Activated T-cell treated with anti-CD3 and anti-CD28 coated beads for 24 hours (primary cell): ENCODE data around the gene THEMIS.
"Not testable (repeated sequence)": the region's sequence is repeated elsewhere in the genome, so short reads cannot be mapped to it uniquely, and the experiment has no call there.

ENCODE experiments used
- DNase-seq: peaks from one replicate; pipeline ENCODE4 v3.0.0-alpha.2; 2020; ENCODE audit warnings: low read depth

Gene THEMIS

DNA sequence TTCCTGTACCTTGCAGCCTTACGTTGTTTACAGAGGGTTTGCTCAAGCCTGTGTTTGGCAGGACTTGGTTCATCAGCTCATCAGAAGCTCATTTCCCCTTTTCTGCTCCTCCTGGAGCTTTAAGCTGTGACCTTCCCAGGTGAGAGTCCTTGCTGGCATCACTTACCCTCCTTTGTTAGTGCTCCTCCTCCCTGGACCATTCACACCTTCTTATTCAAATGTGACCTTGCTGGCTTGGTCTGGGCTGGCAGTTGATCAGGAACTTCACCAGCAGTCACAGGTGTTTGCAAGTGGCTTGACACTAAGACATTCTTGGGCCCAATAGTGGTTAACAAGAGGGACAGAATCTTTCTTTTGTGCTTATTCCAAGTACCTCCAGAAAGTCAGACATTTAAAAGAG lies 175.0 kb downstream of the THEMIS start:
- DNase-seq = no peak

DNA sequence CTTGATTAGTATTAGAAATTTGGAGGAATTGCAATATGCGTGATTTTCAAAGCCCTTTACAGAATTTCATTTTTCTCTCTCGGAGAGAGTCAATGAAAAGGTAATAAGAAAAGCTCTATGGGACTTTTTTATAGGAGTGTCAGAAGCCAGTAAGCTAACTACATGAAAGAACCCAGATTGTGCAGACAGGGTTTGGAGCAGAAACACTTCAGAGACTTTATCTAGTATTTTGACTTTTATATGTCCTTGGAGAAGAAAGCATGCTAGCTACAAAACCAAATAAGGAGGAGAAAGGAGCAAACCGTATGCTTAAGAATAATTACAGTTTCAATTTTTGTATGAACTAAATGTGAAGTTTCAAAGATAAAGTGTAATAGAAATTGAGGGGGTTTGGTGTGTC lies 182.2 kb downstream of the THEMIS start:
- no peak for DNase-seq

DNA sequence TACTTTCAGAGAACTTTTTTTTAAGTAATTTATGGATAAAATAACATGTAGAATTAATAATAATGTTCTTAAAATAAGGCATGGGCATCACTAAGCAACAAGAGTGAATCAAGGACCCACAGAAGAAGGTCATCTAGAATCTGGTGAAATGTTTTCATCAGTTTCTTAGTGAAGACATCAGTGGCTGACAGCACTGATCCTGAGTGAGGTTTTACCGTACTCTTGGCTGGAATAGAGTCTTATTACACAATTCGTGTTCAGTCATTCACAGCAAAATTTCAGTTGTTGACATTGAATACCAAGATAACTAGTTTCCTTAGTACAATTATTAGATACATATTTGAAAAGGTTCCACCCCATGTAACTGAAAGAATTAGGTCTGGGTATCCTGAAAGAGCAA lies 183.5 kb downstream of the THEMIS start:
- DNase-seq = no peak

DNA sequence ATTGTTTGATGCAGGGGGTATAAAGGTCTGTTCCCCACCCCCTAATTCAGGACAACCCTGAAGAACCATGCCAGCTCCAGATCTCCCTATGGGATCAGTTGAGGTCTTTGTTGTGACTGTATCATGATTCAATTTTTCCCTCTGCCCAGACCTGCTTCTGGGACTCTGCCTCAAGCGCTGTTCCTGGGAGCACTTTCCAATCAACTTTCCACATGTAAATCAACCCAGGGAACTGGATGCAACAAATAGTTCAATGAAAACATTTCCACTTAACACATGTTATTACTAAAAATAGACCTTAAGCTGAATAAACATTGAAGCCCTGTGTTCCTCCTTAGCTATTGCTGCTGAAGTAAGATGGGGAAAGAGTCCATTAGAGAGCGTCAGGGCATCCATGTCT lies 184.4 kb downstream of the THEMIS start:
- DNase-seq = no peak

DNA sequence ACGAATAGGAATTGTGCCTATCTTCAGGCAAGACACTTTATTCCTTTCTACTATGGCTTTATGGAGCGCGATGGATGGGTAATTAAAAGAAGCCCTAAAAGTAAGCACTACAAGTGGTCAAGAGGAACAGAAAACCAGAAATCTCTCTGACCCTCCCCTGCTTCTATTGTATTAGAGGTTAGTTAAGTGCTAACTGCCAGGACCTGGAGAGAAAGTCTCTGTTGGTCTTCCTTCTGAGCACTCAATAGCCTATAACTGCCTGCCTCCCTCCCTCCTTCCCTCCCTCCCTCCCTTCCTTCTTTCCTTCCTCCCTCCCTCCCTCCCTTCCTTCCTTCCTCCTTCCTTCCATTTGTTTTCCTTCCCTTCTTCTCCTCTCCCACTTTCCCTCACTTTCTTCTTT lies 190.2 kb downstream of the THEMIS start:
- no peak for DNase-seq

DNA sequence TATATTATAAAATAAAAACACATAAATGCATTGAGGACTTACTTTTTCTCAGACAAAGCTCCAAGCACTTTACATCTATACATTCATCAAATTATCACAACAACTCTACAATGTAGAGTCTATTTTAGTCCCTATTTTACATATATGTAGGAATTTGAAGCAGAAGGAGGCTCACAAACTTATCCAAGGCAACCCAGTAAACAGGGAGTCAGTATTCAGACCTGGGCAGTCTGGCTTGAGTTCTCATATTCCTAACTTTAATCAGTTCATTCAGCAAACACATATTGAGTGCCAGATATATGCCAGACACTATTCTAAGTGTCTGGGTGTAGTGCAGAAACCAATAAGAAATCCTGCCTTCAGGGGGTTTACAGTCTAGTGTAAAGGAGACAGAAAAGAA lies 194.6 kb downstream of the THEMIS start:
- DNase-seq = no peak

DNA sequence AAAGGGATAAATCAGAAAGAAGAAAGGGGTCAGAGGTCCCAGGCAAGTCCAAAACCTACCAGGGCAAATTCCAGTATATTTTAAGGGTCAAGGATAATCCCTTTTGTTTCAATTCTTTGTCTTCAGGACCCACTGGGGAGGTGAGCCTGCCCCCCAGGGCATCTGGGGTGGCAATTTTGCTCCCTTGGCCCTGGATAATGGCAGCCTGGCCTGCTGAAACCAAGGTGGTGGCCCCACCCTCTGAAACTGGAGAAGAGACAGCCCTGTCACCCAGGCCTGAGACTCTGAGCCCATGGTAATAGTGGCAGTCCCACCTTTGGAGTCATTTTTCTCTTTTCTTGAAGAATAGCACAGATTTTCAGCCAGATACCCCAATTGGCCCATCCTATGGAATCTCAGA lies 205.8 kb downstream of the THEMIS start:
- no peak for DNase-seq

DNA sequence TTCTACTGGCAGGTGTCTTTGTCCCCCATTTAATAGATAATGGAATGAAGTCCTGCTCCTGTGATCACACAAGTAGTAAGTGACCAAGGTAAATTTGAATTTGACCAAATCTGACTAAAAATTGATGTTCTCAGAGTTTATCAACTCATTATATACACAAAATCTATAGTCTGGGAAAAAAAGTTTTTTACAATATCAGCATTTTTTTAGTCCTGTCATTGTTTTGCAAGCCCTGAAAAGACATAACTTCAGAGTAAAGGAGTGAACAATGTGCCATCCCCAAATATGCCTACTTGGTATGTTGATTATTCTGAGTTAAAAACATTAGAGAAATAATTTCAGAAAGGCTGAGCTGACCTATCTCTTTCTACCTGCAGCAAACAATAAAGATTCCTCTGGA lies 209.7 kb downstream of the THEMIS start:
- no peak for DNase-seq

DNA sequence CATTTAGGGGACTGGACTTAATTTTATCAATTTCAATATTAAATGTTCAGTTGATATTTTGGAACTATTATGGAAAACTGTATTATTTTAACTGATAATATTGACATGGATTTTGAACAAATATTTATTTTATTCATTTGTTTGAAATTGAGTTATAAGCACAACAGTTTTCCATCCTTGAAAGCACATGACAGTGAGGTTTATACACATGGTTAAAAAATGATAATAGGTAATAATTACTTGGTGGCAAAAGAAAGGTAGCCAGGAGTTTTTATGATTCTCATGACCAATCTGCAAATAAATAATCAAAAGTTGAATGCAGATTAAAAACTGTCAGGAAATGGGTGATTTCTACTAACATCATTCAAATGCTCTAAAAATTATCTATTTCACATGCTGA lies 210.3 kb downstream of the THEMIS start:
- DNase-seq = no peak

DNA sequence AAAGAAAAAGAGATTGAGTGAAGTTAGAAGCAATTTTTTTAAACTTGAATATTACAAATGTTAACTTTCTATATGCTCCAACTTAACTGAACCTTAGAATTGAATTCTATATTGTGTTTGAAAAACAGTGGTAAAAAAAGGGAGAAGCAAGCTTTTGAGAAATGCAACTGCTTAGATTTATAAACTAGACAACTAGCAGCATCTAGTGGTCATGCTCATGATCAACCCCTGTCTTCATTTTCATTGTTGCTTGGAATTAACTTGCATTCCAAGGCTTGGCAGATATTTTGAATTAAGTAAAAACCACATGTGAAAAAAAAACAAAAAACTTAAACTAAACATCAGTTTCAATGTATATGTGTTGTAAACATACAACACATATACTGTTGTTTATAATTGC lies 210.8 kb downstream of the THEMIS start:
- DNase-seq = no peak

DNA sequence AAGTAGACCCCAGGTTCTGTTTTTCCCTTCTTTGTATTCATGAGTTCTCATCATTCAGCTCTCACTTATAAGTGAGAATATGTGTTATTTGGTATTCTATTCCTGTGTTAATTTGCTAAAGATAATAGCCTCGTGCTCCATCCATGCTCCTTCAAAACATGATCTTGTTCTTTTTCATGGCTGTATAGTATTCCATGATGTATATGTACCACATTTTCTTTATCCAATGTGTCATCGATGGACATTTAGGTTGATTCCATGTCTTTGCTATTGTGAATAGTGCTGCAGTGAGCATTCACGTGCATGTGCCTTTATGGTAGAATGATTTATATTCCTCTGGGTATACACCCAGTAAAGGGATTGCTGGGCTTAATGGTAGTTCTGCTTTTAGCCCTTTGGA lies 213.4 kb downstream of the THEMIS start:
- DNase-seq = not testable (repeated sequence)

DNA sequence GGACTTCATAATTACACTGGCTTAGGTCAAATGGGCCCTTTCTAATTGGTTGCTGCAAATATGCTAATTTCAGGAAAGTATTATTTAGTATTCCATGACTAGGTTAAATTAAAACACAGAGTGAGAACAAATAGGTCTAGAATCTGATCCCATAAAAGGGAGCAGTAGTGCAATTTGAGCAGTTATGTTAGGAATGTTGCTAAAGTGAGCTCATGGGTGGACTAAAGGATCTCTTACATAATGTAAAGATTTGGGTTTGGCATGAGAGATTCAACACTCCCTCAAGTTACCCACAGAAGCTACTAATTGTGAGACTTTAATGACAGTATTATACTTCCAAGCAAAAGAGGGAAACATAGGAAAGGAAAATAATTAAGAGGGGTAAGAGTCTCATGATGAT lies 214.8 kb downstream of the THEMIS start:
- DNase-seq = no peak

DNA sequence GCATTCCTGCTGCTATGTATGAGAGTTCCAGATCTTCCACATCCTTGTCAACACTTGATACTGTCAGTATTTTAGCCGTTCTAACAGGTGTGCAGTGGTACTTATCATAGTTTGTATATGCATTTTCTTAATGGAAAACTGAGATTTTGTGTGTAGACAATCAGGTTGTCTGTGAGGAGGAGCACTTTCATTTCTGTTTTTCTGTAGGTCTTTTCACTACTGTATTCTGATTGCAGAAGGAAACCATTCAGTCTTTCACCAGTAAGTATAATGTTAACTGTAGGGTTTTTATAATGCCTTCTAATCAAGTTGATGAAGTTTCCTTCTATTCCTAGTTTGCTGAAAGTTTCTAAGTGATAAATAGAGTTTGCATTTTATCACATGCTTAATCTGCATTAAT lies 216.4 kb downstream of the THEMIS start:
- no peak for DNase-seq
